HG02885 (cell line): ENCODE measurements around the gene CRISP2.

Experiments used
- ATAC-seq: cut with Tn5 transposase; IDR thresholded peaks from one replicate; pipeline ENCODE4 v1.9.1; 2021; ENCODE audit warnings: mild to moderate bottlenecking; ENCODE audit not compliant: unreplicated experiment, poor library complexity

Gene CRISP2

GRCh38 chr6:49662231-49662891 lies 51.0 kb downstream of the CRISP2 start:
- no peak for ATAC-seq

- no peak for ATAC-seq
Observed at GRCh38 chr6:49653942-49654341, 59.4 kb downstream of the CRISP2 start.

DNA sequence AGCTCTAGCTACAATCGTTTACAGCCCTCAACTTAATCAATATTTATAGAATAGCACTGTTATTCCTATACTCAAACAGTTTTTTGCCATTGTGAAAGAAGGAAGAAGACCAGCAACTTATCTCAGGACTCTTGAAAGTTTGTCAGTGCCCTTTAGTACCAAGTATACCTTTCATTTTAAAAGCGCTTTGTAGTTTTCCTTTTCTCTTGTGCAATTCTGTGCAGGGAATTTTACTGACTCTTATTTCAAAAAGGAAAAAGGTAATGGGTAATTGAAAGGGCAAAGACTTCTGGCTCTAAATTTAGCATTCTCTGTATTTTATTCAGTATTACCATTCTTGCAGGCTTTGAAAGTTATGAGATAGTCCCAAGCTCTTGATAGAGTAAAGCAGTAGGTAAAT lies 59.9 kb downstream of the CRISP2 start:
- ATAC-seq = no peak

- ATAC-seq = no peak
Observed at GRCh38 chr6:49651239-49651638, 62.1 kb downstream of the CRISP2 start.

DNA sequence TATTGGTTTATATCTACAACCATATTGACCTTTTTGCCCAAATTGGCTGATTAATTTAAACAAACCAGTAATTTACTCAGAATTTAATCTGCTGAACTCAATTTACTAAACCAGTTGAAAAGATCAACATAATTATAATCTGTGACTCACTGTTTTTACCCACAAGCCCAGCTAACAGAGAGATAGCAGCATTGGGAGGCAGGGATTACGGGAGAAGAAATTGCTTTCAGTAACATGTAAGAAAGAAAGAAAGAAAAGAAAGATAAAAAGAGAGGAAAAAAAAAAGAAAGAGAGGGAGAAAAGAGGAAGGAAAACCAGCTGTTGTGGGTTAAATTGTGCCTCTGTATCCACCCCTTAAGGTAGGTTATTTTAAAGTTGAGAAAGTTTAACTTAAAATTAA lies 63.4 kb downstream of the CRISP2 start:
- ATAC-seq = no peak

- ATAC-seq = no peak
Observed at GRCh38 chr6:49648036-49648435, 65.3 kb downstream of the CRISP2 start.

GRCh38 chr6:49647476-49647875 lies 65.9 kb downstream of the CRISP2 start:
- ATAC-seq = no peak

DNA sequence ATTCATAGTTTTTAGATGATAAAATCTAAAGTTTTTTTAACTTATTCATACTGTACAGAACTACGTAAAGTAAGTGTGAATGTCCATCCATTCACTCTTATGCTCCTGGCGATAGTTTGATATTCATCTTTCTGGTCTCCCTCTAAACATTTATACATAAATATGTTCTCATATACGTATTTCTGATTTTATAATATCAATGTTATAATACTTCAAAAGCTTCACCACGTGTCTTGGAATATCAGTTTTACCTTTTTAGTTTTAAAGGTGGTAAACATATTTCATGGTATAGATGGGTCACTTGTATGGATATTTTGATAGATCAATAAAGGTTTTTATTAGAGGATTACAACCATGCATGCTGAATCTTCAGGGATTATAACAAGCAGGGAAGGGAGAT lies 66.4 kb downstream of the CRISP2 start:
- no peak for ATAC-seq

GRCh38 chr6:49646130-49646824 lies 67.1 kb downstream of the CRISP2 start:
- no peak for ATAC-seq

DNA sequence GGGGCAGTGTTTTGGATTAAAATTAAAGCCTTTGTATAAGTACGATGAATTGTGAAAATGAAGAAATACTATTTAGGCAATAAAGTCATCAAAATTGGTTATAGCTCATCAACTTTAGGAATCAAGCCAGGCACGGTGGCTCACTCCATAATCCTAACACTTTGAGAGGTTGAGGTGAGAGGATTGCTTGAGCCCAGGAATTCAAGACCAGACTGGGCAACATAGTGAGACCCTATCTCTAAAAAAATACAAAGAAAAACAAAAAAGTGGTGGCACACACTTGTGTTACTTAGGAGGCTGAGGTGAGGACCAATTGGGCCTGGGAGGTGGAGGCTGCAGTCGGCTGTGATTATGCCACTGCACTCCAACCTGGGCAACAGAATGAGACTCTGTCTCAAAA lies 68.2 kb downstream of the CRISP2 start:
- ATAC-seq = no peak
